ENCODE measurements around the gene GLRX.

GRCh38 chr5:95824747-95825146 lies 2.2 kb upstream of the GLRX start:
- no peak for TF ChIP-seq HDAC2 (IDR thresholded peaks at IDR 0.05)
- no peak for TF ChIP-seq MAX (IDR thresholded peaks at IDR 0.05)
- TF ChIP-seq CTCF (IDR thresholded peaks at IDR 0.05): no peak

All from A549 (cell line).